GM12875 (cell line): Measurements from ENCODE around the gene DUSP9.

Experiments
- H3K4me3 ChIP-seq: one replicate; pipeline ENCODE4 v1.5.1; 2011; ENCODE audit warnings: low read depth, low read length, control low read depth
- CTCF ChIP-seq: IDR thresholded peaks from 2 replicates; pipeline ENCODE4 v1.5.1; 2011; ENCODE audit warnings: low read depth, mild to moderate bottlenecking, control low read depth, inconsistent platforms, low read length, moderate library complexity, borderline replicate concordance; ENCODE audit not compliant: insufficient read depth

DUSP9 gene

GRCh38 chrX:153623310-153624029 lies 23.5 kb upstream of the DUSP9 start:
- H3K4me3 ChIP-seq, result no peak overlapping the region
- TF ChIP-seq CTCF, result no peak

- H3K4me3 ChIP-seq, result no peak overlapping the region
- no peak for TF ChIP-seq CTCF
Measured at GRCh38 chrX:153624196-153625091, 22.6 kb upstream of the DUSP9 start.

GRCh38 chrX:153625271-153626024 lies 21.6 kb upstream of the DUSP9 start:
- no peak overlapping the region for H3K4me3 ChIP-seq
- TF ChIP-seq CTCF, result no peak

- no peak overlapping the region for H3K4me3 ChIP-seq
- TF ChIP-seq CTCF, result no peak
Measured at GRCh38 chrX:153626025-153626633, 20.9 kb upstream of the DUSP9 start.

GRCh38 chrX:153626863-153627674 lies 19.9 kb upstream of the DUSP9 start:
- TF ChIP-seq CTCF, result no peak
- H3K4me3 ChIP-seq, result no peak overlapping the region

- H3K4me3 ChIP-seq, result no peak overlapping the region
- no peak for TF ChIP-seq CTCF
Measured at GRCh38 chrX:153627675-153628111, 19.3 kb upstream of the DUSP9 start.
